Measurements from ENCODE around the gene OR2A5.

Gene OR2A5

GRCh38 chr7:144069953-144070352, 21.2 kb downstream of the OR2A5 start:
- no peak overlapping the region for H3K4me3 ChIP-seq (ENCODE audit: low read depth, low read length)
- DNase-seq (ENCODE audit: low read depth) = no peak
- no peak for TF ChIP-seq CTCF (IDR thresholded peaks at IDR 0.05; ENCODE audit: low read depth, low read length, missing control alignments)
- in situ Hi-C loops (cut with HindIII; ENCODE audit: low sequenced_read_pairs) = no loop called here

DNA sequence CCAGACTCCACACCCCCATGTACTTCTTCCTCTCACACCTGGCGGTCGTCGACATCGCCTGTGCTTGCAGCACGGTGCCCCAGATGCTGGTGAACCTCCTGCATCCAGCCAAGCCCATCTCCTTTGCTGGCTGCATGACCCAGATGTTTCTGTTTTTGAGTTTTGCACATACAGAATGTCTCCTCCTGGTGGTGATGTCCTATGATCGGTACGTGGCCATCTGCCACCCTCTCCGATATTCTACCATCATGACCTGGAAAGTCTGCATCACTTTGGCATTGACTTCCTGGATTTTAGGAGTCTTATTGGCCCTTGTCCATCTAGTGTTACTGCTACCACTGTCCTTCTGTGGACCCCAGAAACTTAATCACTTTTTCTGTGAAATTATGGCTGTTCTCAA, 25.6 kb downstream of the OR2A5 start:
- H3K4me3 ChIP-seq (ENCODE audit: low read depth, low read length) = no peak overlapping the region
- no peak for TF ChIP-seq CTCF (IDR thresholded peaks at IDR 0.05; ENCODE audit: low read depth, low read length, missing control alignments)
- no peak for DNase-seq (ENCODE audit: low read depth)
- in situ Hi-C loops (cut with HindIII; ENCODE audit: low sequenced_read_pairs) = no loop called here

- in situ Hi-C loops (cut with HindIII; ENCODE audit: low sequenced_read_pairs) = no loop called here
- no peak within 1 kb of the TSS for H3K4me3 ChIP-seq (ENCODE audit: low read depth, low read length)
- no peak for TF ChIP-seq CTCF (IDR thresholded peaks at IDR 0.05; ENCODE audit: low read depth, low read length, missing control alignments)
- DNase-seq (ENCODE audit: low read depth) = no peak
These were observed 37.2 kb downstream of the OR2A5 start, which contains the start of gene OR2A12 for GRCh38 chr7:144085978-144086377. Gene OR2A12 (plus strand): TSS chr7:144086278. CDS start chr7:144095108, 8,830 bp downstream.

DNA sequence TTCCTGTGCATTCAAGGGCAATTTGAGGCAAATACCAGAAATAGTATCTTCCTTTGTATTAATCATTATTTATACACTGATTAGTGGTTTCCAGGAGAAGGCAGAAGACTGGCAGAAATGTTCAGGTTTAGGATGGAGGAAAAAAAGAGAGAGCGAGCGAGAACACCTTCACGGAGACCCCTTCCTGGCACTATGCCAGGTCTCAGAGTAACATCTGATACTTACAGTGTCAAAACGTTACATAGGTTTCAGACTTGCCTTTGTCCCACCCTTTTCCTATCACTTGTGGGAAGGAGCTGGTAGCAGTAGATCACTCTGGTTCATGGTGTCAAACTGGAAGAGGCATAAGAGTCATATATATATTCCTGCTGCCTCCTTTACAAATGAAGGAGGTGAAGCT, 38.0 kb downstream of the OR2A5 start:
- DNase-seq (ENCODE audit: low read depth) = no peak
- H3K4me3 ChIP-seq (ENCODE audit: low read depth, low read length) = no peak overlapping the region
- in situ Hi-C loops (cut with HindIII; ENCODE audit: low sequenced_read_pairs) = no loop called here
- no peak for TF ChIP-seq CTCF (IDR thresholded peaks at IDR 0.05; ENCODE audit: low read depth, low read length, missing control alignments)

DNA sequence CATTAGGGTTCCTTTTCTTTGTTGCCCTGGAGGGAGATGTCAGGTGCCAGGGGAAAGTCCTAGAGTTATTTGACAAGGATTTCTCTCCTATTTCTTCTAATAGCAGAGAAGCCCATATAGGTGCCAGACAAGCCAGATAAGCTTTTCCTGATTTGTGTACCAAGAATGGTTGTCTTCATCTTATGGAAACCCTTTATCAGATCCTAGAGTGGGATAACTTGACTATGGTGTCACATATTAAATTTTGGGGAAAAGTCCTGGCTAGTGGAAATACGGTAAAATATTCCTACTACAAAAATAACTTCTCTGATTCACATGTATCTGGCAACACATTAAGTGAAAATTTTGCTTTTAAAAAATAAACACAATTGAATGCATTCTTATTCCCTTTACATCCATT, 38.5 kb downstream of the OR2A5 start:
- in situ Hi-C loops (cut with HindIII; ENCODE audit: low sequenced_read_pairs) = no loop called here
- DNase-seq (ENCODE audit: low read depth) = no peak
- no peak for TF ChIP-seq CTCF (IDR thresholded peaks at IDR 0.05; ENCODE audit: low read depth, low read length, missing control alignments)
- H3K4me3 ChIP-seq (ENCODE audit: low read depth, low read length) = no peak overlapping the region

GRCh38 chr7:144090667-144091066, 41.9 kb downstream of the OR2A5 start:
- no peak for DNase-seq (ENCODE audit: low read depth)
- in situ Hi-C loops (cut with HindIII; ENCODE audit: low sequenced_read_pairs) = no loop called here
- no peak for TF ChIP-seq CTCF (IDR thresholded peaks at IDR 0.05; ENCODE audit: low read depth, low read length, missing control alignments)
- no peak overlapping the region for H3K4me3 ChIP-seq (ENCODE audit: low read depth, low read length)

DNA sequence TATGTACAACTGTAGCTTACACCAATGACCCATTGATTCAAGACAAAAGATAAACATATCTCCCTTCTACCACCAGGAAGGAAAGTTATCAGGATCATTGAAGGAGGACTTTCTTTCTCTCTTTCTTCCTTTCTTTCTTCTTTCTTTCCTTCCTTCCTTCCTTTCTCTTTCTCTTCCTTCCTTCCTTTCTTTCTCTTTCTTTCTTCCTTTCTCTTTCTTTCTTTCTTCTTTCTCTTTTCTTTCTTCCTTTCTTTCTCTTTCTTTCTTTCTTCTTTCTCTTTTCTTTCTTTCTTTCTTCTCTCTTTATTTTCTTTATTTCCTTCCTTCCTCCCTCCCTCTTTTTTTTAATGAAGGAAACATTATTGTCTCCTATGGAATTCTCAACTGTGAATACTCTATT, 50.0 kb downstream of the OR2A5 start:
- in situ Hi-C loops (cut with HindIII; ENCODE audit: low sequenced_read_pairs) = no loop called here
- no peak for TF ChIP-seq CTCF (IDR thresholded peaks at IDR 0.05; ENCODE audit: low read depth, low read length, missing control alignments)
- DNase-seq (ENCODE audit: low read depth) = no peak
- H3K4me3 ChIP-seq (ENCODE audit: low read depth, low read length) = no peak overlapping the region

Measured in astrocyte of the cerebellum (primary cell).